HEK293T (cell line): ENCODE results near the gene RBMS1.

Source experiments
- BHLHE40 ChIP-seq: fragments of 450-650 bp; IDR thresholded peaks from 2 replicates; pipeline ENCODE4 v1.6.1; 2016; ENCODE audit warnings: mild to moderate bottlenecking, moderate library complexity, borderline replicate concordance
- CTBP1 ChIP-seq: fragments of 450-650 bp; IDR thresholded peaks from 2 replicates; pipeline ENCODE4 v1.6.1; 2016; ENCODE audit warnings: borderline replicate concordance
- ELF4 ChIP-seq: fragments of 450-650 bp; IDR thresholded peaks from 2 replicates; pipeline ENCODE4 v1.6.1; 2017; ENCODE audit warnings: antibody characterized with exemption
- SP1 ChIP-seq: fragments of 450-650 bp; IDR thresholded peaks from 2 replicates; pipeline ENCODE4 v1.6.1; 2017
- ZNF384 ChIP-seq: fragments of 450-650 bp; IDR thresholded peaks from 2 replicates; pipeline ENCODE4 v1.6.1; 2016

- TF ChIP-seq SP1: no peak
- no peak for TF ChIP-seq ELF4
- no peak for TF ChIP-seq ZNF384
- no peak for TF ChIP-seq BHLHE40
- TF ChIP-seq CTBP1: no peak
Measured at GRCh38 chr2:160254189-160254762, 239.3 kb downstream of the RBMS1 start.
